Epithelial cell of proximal tubule (primary cell): ENCODE data around the gene UBE2G2. TPM values are rescaled to one million over a fixed set of nuclear protein-coding genes. Genes with fewer than 3 reads are reported as not detected.

Source experiments
- DNase-seq: peaks from one replicate; pipeline ENCODE4 v3.0.0-alpha.2; 2011; ENCODE audit warnings: low read depth
- H3K4me3 ChIP-seq: 2 replicates; pipeline ENCODE4 v1.5.1; 2011; ENCODE audit warnings: low read depth, mild to moderate bottlenecking, low read length
- CTCF ChIP-seq: conservative IDR thresholded peaks from 2 replicates; pipeline ENCODE4 v1.5.1; 2012; ENCODE audit warnings: low read depth, mild to moderate bottlenecking, low read length
- total RNA-seq: library from RNA; depleted of rRNA; stranded (reverse); fragments of >200 nt; gene quantifications from 2 replicates; pipeline ENCODE4 v1.2.3, GENCODE V29; 2015

UBE2G2 gene
- total RNA-seq, 1 donor from 2014 or later: 29.6 TPM

GRCh38 chr21:44847261-44848056 is 45.8 kb upstream of the UBE2G2 start:
- no peak for TF ChIP-seq CTCF
- no peak overlapping the region for H3K4me3 ChIP-seq
- no peak for DNase-seq

GRCh38 chr21:44846485-44847260 is 45.1 kb upstream of the UBE2G2 start:
- H3K4me3 ChIP-seq: no peak overlapping the region
- no peak for TF ChIP-seq CTCF
- DNase-seq: peak; percentile 10

GRCh38 chr21:44846224-44846484 is 44.5 kb upstream of the UBE2G2 start:
- H3K4me3 ChIP-seq: peak overlapping the region; percentile 46
- DNase-seq: no peak
- TF ChIP-seq CTCF: no peak

- DNase-seq: no peak
- peak; percentile 51 for TF ChIP-seq CTCF
- peak overlapping the region; percentile 46 for H3K4me3 ChIP-seq
These were observed 44.0 kb upstream of the UBE2G2 start for GRCh38 chr21:44845418-44846223.

GRCh38 chr21:44844256-44844655 is 42.6 kb upstream of the UBE2G2 start:
- no peak overlapping the region for H3K4me3 ChIP-seq
- DNase-seq: no peak
- no peak for TF ChIP-seq CTCF

GRCh38 chr21:44842721-44843445 is 41.3 kb upstream of the UBE2G2 start:
- no peak for TF ChIP-seq CTCF
- no peak overlapping the region for H3K4me3 ChIP-seq
- DNase-seq: no peak
